Stimulated activated CD4-positive, alpha-beta T cell treated with anti-CD3 and anti-CD28 coated beads, Interleukin-1b, Interleukin-23, amount 100 ng/mL, for 1 hour (primary cell): ENCODE data around the gene HOXD3.

Experiments used
- DNase-seq, 2 donors: peaks; one replicate each; pipeline ENCODE4 v3.0.0-alpha.2; 2020; ENCODE audit warnings: low read depth in 2 of 2

Gene HOXD3

GRCh38 chr2:176162911-176163671, 6.0 kb downstream of the HOXD3 start:
- no peak for DNase-seq

GRCh38 chr2:176163672-176164056, 6.6 kb downstream of the HOXD3 start:
- no peak for DNase-seq

GRCh38 chr2:176164201-176164600, 7.1 kb downstream of the HOXD3 start:
- DNase-seq: no peak

GRCh38 chr2:176164611-176165369, 7.7 kb downstream of the HOXD3 start:
- no peak for DNase-seq

- no peak for DNase-seq
Observed at GRCh38 chr2:176165370-176166050, 8.4 kb downstream of the HOXD3 start.

GRCh38 chr2:176166272-176166671, 9.2 kb downstream of the HOXD3 start:
- no peak for DNase-seq

GRCh38 chr2:176167398-176167797, 10.3 kb downstream of the HOXD3 start:
- DNase-seq: no peak

- DNase-seq: no peak
Observed at GRCh38 chr2:176169181-176169580, 12.1 kb downstream of the HOXD3 start.

- no peak for DNase-seq
Observed at GRCh38 chr2:176169711-176170110, 12.6 kb downstream of the HOXD3 start.

- no peak for DNase-seq
Observed at GRCh38 chr2:176170602-176171305, 13.6 kb downstream of the HOXD3 start.

GRCh38 chr2:176171351-176172006, 14.4 kb downstream of the HOXD3 start:
- DNase-seq: no peak

- no peak for DNase-seq
Observed at GRCh38 chr2:176172007-176172894, 15.1 kb downstream of the HOXD3 start.

- no peak for DNase-seq
Observed at GRCh38 chr2:176172895-176173566, 15.9 kb downstream of the HOXD3 start.

- DNase-seq: no peak
Observed at GRCh38 chr2:176173567-176174381, 16.7 kb downstream of the HOXD3 start.

- no peak for DNase-seq
Observed at GRCh38 chr2:176174382-176174823, 17.3 kb downstream of the HOXD3 start.

- DNase-seq: no peak
Observed at GRCh38 chr2:176174824-176175708, 18.0 kb downstream of the HOXD3 start.

GRCh38 chr2:176175709-176176607, 18.9 kb downstream of the HOXD3 start:
- no peak for DNase-seq
